ENCODE data around the gene KANSL1L. TPM values are rescaled to one million over a fixed set of nuclear protein-coding genes. Genes with fewer than 3 reads are reported as not detected.

Gene KANSL1L, protein sequence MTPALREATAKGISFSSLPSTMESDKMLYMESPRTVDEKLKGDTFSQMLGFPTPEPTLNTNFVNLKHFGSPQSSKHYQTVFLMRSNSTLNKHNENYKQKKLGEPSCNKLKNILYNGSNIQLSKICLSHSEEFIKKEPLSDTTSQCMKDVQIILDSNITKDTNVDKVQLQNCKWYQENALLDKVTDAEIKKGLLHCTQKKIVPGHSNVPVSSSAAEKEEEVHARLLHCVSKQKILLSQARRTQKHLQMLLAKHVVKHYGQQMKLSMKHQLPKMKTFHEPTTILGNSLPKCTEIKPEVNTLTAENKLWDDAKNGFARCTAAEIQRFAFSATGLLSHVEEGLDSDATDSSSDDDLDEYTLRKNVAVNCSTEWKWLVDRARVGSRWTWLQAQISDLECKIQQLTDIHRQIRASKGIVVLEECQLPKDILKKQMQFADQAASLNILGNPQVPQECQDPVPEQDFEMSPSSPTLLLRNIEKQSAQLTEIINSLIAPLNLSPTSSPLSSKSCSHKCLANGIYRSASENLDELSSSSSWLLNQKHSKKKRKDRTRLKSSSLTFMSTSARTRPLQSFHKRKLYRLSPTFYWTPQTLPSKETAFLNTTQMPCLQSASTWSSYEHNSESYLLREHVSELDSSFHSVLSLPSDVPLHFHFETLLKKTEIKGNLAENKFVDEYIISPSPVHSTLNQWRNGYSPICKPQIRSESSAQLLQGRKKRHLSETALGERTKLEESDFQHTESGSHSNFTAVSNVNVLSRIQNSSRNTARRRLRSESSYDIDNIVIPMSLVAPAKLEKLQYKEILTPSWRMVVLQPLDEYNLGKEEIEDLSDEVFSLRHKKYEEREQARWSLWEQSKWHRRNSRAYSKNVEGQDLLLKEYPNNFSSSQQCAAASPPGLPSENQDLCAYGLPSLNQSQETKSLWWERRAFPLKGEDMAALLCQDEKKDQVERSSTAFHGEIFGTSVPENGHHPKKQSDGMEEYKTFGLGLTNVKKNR
- total RNA-seq = 11.7 and 38.9 TPM in 2 replicates

DNA sequence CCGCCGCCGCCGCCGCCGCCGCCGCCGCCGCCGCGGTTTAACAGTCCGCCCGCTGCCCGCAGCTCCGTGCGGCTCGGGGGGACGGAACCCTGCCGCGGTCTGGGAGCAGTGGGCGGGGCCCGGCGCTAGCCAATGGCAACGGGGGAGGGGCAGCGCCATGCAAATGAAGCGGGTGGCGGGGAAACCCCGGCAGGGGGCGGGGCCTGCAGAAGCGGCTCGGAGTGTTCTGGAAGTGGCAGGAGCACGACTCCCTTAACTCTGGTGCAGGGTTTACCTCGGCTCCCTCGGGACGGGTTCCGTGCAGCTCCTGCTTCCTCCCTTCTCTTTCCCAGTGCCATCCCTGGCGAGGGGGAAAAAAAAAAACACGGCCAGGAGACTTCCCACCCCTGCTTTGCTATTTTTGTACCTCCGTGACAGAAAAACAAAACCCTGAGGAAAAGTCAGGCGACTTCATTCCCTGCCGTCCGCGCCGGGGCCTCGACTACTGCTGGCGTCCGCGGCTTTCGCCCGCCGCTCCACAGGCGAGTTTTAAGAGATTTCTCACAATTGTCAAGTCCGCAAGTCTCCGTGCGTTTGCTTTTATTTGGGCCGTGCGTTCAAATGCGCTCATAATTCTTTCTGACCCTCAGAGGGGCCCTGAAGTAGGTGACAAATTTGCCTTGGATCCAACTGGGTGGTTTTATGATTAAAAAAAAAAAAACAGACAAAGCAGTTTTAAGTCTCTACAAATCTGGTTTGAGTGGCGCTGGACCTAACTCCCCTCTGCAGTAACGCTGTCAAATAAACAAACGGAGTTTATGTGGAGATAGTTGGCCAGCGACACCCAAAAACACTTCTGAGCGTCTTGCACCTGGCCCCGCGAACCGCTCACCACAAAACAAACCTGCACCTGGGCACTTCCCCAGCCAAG lies at the start of gene KANSL1L:
KANSL1L (minus strand) TSS at position 101 of the 910 bp plus-strand sequence. CDS start 16,827 bp downstream, outside the sequence.

DNA sequence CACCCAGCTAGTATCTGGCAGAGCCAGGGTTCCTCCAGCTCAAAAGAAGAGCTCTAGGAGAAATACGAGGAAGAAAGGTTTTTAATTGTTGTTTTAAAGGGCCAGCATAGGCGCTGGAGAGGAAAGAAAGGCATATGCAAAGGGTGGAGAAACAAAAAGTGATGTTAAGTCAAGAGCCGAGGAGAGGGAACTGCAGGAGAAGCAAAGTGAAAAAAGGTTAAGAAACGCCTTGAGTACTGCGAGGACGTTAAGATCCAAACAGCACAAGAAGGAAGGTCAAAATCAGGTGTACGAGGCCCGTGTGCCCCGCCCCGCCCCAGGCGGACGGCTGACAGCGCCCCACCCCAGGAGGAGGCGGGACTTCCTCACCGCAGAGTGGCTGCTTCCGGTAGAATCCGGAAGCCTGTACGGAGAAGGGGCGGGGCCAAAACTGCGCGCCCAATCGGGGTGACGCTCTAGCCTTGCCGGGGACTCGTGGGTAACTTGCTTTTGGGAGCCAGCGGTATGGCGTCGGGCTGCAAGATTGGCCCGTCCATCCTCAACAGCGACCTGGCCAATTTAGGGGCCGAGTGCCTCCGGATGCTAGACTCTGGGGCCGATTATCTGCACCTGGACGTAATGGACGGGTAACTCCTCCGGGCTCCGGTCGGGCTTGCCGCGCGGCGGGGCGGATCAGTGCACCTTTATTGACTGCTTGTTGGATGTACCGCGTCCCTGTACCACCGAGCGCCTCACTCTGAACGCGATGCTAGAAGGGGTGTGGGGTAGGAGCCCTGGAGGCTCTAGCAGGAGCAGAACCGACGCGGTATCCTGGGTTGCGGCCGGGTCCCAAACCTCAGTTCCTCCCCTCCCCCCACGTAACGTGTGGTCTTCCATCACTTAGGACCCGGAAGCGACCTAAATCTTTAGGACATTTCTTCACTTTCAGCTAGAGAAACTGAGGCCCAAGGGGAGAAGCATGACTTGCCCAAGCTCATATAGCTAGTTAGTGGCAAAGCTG lies 168.8 kb downstream of the KANSL1L start, which contains the start of gene RPE:
RPE (plus strand) TSS at position 481 of the 1,000 bp plus-strand sequence; CDS start at position 505, 24 bp downstream.

Other genes starting within 250 kb of the KANSL1L start
- 122 and 151 TPM in 2 replicates for gene RPE, start 168.8 kb downstream of the KANSL1L start, total RNA-seq
- under 0.01 TPM in 1 of 2 replicates, not detected in the other for gene ACADL, start 54.0 kb upstream of the KANSL1L start, total RNA-seq
- gene MYL1, start 143.8 kb upstream of the KANSL1L start, total RNA-seq = not detected in 2 replicates

Data from regular cardiac myocyte (primary cell).